SK-N-SH treated with all-trans-retinoic acid at 6 μM for 48 hours (cell line): ENCODE measurements around the gene MRPS6.

ENCODE experiments used
- ATAC-seq: fragments of 200-7000 bp; cut with Tn5 transposase; 3 replicates; pipeline ENCODE4 v1.9.1; 2020; ENCODE audit warnings: mild to moderate bottlenecking, moderate library complexity
- ARNTL ChIP-seq: fragments of 450-650 bp; formaldehyde crosslinking; IDR thresholded peaks from 2 replicates; pipeline ENCODE4 v1.5.0; 2020; ENCODE audit warnings: low read depth, mild to moderate bottlenecking, moderate library complexity, borderline replicate concordance
- BACH2 ChIP-seq: fragments of 250-450 bp; sonication (Bioruptor Pico); IDR thresholded peaks from 2 replicates; pipeline ENCODE4 v1.9.0; 2021; ENCODE audit warnings: mild to moderate bottlenecking, borderline replicate concordance
- CREB5 ChIP-seq: fragments of 250-450 bp; sonication (Bioruptor Pico); IDR thresholded peaks from 2 replicates; pipeline ENCODE4 v1.5.1; 2020; ENCODE audit warnings: low read depth, mild to moderate bottlenecking, moderate library complexity
- CSDC2 ChIP-seq: fragments of 250-450 bp; sonication (Bioruptor Pico); IDR thresholded peaks from 2 replicates; pipeline ENCODE4 v1.5.0; 2020; ENCODE audit warnings: mild to moderate bottlenecking, moderate library complexity
- ESRRG ChIP-seq: fragments of 250-450 bp; sonication (Bioruptor Pico); IDR thresholded peaks from 2 replicates; pipeline ENCODE4 v1.6.1; 2021; ENCODE audit warnings: mild to moderate bottlenecking
- GLIS3 ChIP-seq: fragments of 250-450 bp; sonication (Bioruptor Pico); IDR thresholded peaks from 2 replicates; pipeline ENCODE4 v1.5.0; 2020; ENCODE audit warnings: mild to moderate bottlenecking, moderate library complexity
- ISL1 ChIP-seq: fragments of 250-450 bp; sonication (Bioruptor Pico); IDR thresholded peaks from 2 replicates; pipeline ENCODE4 v2.1.2; 2022; ENCODE audit warnings: mild to moderate bottlenecking, moderate library complexity
- OSR1 ChIP-seq: fragments of 250-450 bp; sonication (Bioruptor Pico); IDR thresholded peaks from 2 replicates; pipeline ENCODE4 v1.8.0; 2022; ENCODE audit warnings: moderate library complexity, mild to moderate bottlenecking, inconsistent platforms
- PATZ1 ChIP-seq: fragments of 250-450 bp; sonication (Bioruptor Pico); IDR thresholded peaks from 2 replicates; pipeline ENCODE4 v1.8.0; 2020; ENCODE audit warnings: mild to moderate bottlenecking, moderate library complexity, borderline replicate concordance
- PPARA ChIP-seq: fragments of 250-450 bp; sonication (Bioruptor Pico); IDR thresholded peaks from 2 replicates; pipeline ENCODE4 v1.5.0; 2020; ENCODE audit warnings: mild to moderate bottlenecking, borderline replicate concordance
- RARB ChIP-seq: fragments of 250-450 bp; sonication (Bioruptor Pico); IDR thresholded peaks from 2 replicates; pipeline ENCODE4 v1.8.0; 2021; ENCODE audit warnings: mild to moderate bottlenecking, moderate library complexity
- SNAI2 ChIP-seq: fragments of 250-450 bp; sonication (Bioruptor Pico); IDR thresholded peaks from 2 replicates; pipeline ENCODE4 v1.5.0; 2020; ENCODE audit warnings: mild to moderate bottlenecking, moderate library complexity
- TCF4 ChIP-seq: fragments of 250-450 bp; sonication (Bioruptor Pico); IDR thresholded peaks from 2 replicates; pipeline ENCODE4 v1.8.0; 2021; ENCODE audit warnings: mild to moderate bottlenecking, moderate library complexity, borderline replicate concordance
- TOX ChIP-seq: fragments of 250-450 bp; sonication (Bioruptor Pico); IDR thresholded peaks from 2 replicates; pipeline ENCODE4 v1.8.0; 2021; ENCODE audit warnings: mild to moderate bottlenecking, moderate library complexity, borderline replicate concordance
- ZC3H10 ChIP-seq: fragments of 250-450 bp; sonication (Bioruptor Pico); IDR thresholded peaks from 2 replicates; pipeline ENCODE4 v1.5.1; 2021; ENCODE audit warnings: mild to moderate bottlenecking, moderate library complexity
- ZFP3 ChIP-seq: fragments of 250-450 bp; sonication (Bioruptor Pico); IDR thresholded peaks from 2 replicates; pipeline ENCODE4 v1.5.0; 2020; ENCODE audit warnings: mild to moderate bottlenecking, moderate library complexity
- ZFP30 ChIP-seq: fragments of 450-650 bp; formaldehyde crosslinking; IDR thresholded peaks from 2 replicates; pipeline ENCODE4 v1.5.0; 2022; ENCODE audit warnings: mild to moderate bottlenecking, moderate library complexity
- ZNF565 ChIP-seq: fragments of 450-650 bp; formaldehyde crosslinking; conservative IDR thresholded peaks from 2 replicates; pipeline ENCODE4 v1.5.0; 2020; ENCODE audit warnings: low read depth, mild to moderate bottlenecking, moderate library complexity
- ZNF70 ChIP-seq: fragments of 450-650 bp; formaldehyde crosslinking; IDR thresholded peaks from 2 replicates; pipeline ENCODE4 v1.5.0; 2020; ENCODE audit warnings: mild to moderate bottlenecking, moderate library complexity
- ZNF8 ChIP-seq: fragments of 450-650 bp; formaldehyde crosslinking; IDR thresholded peaks from 2 replicates; pipeline ENCODE4 v1.5.0; 2020; ENCODE audit warnings: mild to moderate bottlenecking, moderate library complexity
- TF ChIP-seq, protein P1 (sequence below): fragments of 250-450 bp; sonication (Bioruptor Pico); IDR thresholded peaks from 2 replicates; pipeline ENCODE4 v1.5.1; 2021; ENCODE audit warnings: mild to moderate bottlenecking, moderate library complexity
- TF ChIP-seq, protein P2 (sequence below): fragments of 250-450 bp; sonication (Bioruptor Pico); IDR thresholded peaks from 2 replicates; pipeline ENCODE4 v1.8.0; 2021; ENCODE audit warnings: low read depth, mild to moderate bottlenecking, moderate library complexity, borderline replicate concordance

MRPS6 gene

GRCh38 chr21:34037009-34037795 is 36.2 kb upstream of the MRPS6 start:
- ATAC-seq = peak; percentile 62
- TF ChIP-seq GLIS3 (CRISPR knock-in tag) (no peak), ZC3H10 (CRISPR knock-in tag) (no peak), ESRRG (CRISPR knock-in tag) (no peak), RARB (no peak), CSDC2 (CRISPR knock-in tag) (no peak), BACH2 (CRISPR knock-in tag) (no peak), OSR1 (CRISPR knock-in tag) (no peak), ZFP3 (CRISPR knock-in tag) (no peak), ZNF8 (CRISPR knock-in tag) (no peak), ZNF70 (CRISPR knock-in tag) (no peak), PATZ1 (CRISPR knock-in tag) (no peak), TOX (CRISPR knock-in tag) (no peak), TCF4 (no peak)
- TF ChIP-seq, protein P1, sequence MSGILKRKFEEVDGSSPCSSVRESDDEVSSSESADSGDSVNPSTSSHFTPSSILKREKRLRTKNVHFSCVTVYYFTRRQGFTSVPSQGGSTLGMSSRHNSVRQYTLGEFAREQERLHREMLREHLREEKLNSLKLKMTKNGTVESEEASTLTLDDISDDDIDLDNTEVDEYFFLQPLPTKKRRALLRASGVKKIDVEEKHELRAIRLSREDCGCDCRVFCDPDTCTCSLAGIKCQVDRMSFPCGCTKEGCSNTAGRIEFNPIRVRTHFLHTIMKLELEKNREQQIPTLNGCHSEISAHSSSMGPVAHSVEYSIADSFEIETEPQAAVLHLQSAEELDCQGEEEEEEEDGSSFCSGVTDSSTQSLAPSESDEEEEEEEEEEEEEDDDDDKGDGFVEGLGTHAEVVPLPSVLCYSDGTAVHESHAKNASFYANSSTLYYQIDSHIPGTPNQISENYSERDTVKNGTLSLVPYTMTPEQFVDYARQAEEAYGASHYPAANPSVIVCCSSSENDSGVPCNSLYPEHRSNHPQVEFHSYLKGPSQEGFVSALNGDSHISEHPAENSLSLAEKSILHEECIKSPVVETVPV (CRISPR knock-in tag) = no peak
- TF ChIP-seq, protein P2, sequence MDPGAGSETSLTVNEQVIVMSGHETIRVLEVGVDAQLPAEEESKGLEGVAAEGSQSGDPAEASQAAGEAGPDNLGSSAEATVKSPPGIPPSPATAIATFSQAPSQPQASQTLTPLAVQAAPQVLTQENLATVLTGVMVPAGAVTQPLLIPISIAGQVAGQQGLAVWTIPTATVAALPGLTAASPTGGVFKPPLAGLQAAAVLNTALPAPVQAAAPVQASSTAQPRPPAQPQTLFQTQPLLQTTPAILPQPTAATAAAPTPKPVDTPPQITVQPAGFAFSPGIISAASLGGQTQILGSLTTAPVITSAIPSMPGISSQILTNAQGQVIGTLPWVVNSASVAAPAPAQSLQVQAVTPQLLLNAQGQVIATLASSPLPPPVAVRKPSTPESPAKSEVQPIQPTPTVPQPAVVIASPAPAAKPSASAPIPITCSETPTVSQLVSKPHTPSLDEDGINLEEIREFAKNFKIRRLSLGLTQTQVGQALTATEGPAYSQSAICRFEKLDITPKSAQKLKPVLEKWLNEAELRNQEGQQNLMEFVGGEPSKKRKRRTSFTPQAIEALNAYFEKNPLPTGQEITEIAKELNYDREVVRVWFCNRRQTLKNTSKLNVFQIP (CRISPR knock-in tag) = no peak

GRCh38 chr21:34039678-34040382 is 33.5 kb upstream of the MRPS6 start:
- TF ChIP-seq TCF4 (no peak), ZNF565 (no peak), ESRRG (CRISPR knock-in tag) (no peak), ZNF70 (CRISPR knock-in tag) (no peak), CSDC2 (CRISPR knock-in tag) (no peak), GLIS3 (CRISPR knock-in tag) (no peak), ISL1 (CRISPR knock-in tag) (no peak)
- TF ChIP-seq, protein P1 (CRISPR knock-in tag) = no peak
- no peak for ATAC-seq

GRCh38 chr21:34042735-34043134 is 30.6 kb upstream of the MRPS6 start:
- ATAC-seq = no peak
- TF ChIP-seq ZNF8 (CRISPR knock-in tag) (no peak), ZFP3 (CRISPR knock-in tag) (no peak), CSDC2 (CRISPR knock-in tag) (no peak), CREB5 (CRISPR knock-in tag) (no peak), SNAI2 (CRISPR knock-in tag) (no peak), ESRRG (CRISPR knock-in tag) (no peak), PPARA (CRISPR knock-in tag) (no peak), GLIS3 (CRISPR knock-in tag) (no peak), ZNF70 (CRISPR knock-in tag) (no peak), ARNTL (CRISPR knock-in tag) (no peak), RARB (no peak), ZC3H10 (CRISPR knock-in tag) (no peak), PATZ1 (CRISPR knock-in tag) (no peak), ISL1 (CRISPR knock-in tag) (no peak), OSR1 (CRISPR knock-in tag) (no peak), TOX (CRISPR knock-in tag) (no peak), ZFP30 (CRISPR knock-in tag) (no peak)
- TF ChIP-seq, protein P2 (CRISPR knock-in tag) = no peak
